ENCODE measurements around the gene CARS1.

Gene CARS1

DNA sequence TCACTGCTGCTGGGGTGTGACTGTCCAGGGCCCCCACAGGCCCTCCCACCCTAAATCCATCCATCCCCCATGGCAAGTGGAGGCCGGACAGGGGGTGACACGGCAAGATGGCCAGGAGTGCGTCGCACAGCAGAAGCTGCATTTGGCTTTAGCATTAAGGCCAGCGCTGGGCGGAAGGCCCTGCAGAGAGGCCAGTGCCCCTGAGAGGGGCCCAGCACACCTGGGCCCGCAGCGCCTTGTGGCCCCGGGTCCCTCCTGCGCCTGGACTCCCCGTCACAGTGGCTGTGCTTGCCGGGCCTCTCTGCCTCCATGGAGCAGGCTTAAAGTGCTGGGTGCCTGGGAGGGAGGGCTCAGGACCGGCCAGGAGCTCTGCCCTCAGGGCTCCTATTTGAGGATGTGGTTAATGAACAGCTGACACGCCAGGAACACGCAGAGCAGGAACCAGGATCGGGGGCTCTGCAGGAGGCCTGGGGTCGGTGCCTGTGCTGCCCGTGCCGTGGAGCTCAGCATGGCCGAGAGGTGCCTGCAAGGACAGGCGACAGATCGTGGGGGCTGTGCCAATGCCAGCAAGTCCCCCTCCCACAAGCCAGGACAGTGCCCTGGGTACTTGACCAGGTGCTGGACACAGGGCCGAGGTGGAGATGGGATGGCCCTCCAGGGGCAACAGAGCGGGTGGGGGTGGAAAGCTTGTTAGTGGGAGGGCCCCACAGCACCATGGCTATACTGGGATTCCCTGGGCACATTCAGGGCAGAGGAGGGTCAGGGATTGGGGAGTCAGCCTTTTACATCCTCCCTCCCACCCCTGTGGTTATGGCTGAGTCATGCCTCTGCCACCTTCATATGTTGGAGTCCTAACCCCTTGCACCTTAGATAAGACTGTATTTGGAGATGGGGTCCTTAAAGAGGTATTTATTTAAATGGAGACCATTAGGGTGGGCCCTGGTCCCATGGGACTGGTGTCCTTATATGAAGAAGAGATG is 30.9 kb upstream of the CARS1 start:
- H3K4me2 ChIP-seq (ENCODE audit: low read depth, low read length, poor library complexity, severe bottlenecking), result no peak overlapping the region
- H3K36me3 ChIP-seq (ENCODE audit: low read length), result no peaks in the 10 kb centered on the region
- H3K9ac ChIP-seq (ENCODE audit: low read length), result no peak overlapping the region
- no peak overlapping the region for H3K4me3 ChIP-seq (ENCODE audit: insufficient read depth, low read length, poor library complexity, severe bottlenecking)
- no peaks in the 10 kb centered on the region for H3F3A ChIP-seq (ENCODE audit: insufficient read depth)
- H3K9me2 ChIP-seq (replicated peaks; ENCODE audit: insufficient read depth, low read length), result no peaks in the 10 kb centered on the region
- TF ChIP-seq, protein P1, sequence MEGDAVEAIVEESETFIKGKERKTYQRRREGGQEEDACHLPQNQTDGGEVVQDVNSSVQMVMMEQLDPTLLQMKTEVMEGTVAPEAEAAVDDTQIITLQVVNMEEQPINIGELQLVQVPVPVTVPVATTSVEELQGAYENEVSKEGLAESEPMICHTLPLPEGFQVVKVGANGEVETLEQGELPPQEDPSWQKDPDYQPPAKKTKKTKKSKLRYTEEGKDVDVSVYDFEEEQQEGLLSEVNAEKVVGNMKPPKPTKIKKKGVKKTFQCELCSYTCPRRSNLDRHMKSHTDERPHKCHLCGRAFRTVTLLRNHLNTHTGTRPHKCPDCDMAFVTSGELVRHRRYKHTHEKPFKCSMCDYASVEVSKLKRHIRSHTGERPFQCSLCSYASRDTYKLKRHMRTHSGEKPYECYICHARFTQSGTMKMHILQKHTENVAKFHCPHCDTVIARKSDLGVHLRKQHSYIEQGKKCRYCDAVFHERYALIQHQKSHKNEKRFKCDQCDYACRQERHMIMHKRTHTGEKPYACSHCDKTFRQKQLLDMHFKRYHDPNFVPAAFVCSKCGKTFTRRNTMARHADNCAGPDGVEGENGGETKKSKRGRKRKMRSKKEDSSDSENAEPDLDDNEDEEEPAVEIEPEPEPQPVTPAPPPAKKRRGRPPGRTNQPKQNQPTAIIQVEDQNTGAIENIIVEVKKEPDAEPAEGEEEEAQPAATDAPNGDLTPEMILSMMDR (IDR thresholded peaks at IDR 0.05; ENCODE audit: insufficient read depth, low read length, poor library complexity, severe bottlenecking), result no peak
- no peak for TF ChIP-seq EZH2phosphoT487 (conservative IDR thresholded peaks at IDR 0.05; ENCODE audit: low read length)
- H4K20me1 ChIP-seq (ENCODE audit: low read depth, low read length), result no peaks in the 10 kb centered on the region
- no peak overlapping the region for H2AFZ ChIP-seq (ENCODE audit: low read depth, low read length, severe bottlenecking)
- no peaks in the 10 kb centered on the region for H3K27me3 ChIP-seq (ENCODE audit: low read length)
- H3K9me3 ChIP-seq (ENCODE audit: insufficient read depth, low read length), result no peaks in the 10 kb centered on the region
- H3K27ac ChIP-seq (ENCODE audit: low read depth, low read length), result no peak overlapping the region
- H3K79me2 ChIP-seq (ENCODE audit: insufficient read depth, low read length), result no peaks in the 10 kb centered on the region

DNA sequence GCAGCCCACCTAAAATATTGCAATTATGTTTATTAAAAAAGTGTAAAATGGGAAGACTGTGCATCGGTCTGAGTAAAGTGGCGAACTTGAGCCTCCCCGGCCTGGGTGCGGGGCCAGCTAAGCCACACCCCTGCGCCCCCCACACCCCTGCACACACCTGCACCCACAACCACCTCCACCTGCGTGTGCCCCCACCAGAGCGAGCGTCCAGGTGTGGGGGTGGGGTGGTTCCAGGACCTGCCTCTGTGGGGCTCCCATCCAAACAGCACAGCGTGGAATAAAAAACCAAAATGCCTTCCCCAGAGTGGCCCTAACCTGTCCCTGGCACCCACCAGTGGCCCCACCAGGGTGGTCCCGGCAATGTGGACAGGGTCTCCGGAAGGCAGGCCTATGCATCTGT is 30.1 kb upstream of the CARS1 start:
- Histone ChIP-seq H3K9me3 (ENCODE audit: insufficient read depth, low read length) (no peaks in the 10 kb centered on the region), H3K27ac (ENCODE audit: low read depth, low read length) (no peak overlapping the region), H3K79me2 (ENCODE audit: insufficient read depth, low read length) (no peaks in the 10 kb centered on the region), H3K27me3 (ENCODE audit: low read length) (no peaks in the 10 kb centered on the region), H3K4me2 (ENCODE audit: low read depth, low read length, poor library complexity, severe bottlenecking) (no peak overlapping the region), H3K9ac (ENCODE audit: low read length) (no peak overlapping the region), H3K9me2 (replicated peaks; ENCODE audit: insufficient read depth, low read length) (no peaks in the 10 kb centered on the region), H3K4me3 (ENCODE audit: insufficient read depth, low read length, poor library complexity, severe bottlenecking) (no peak overlapping the region), H3K36me3 (ENCODE audit: low read length) (no peaks in the 10 kb centered on the region), H2AFZ (ENCODE audit: low read depth, low read length, severe bottlenecking) (no peak overlapping the region), H4K20me1 (ENCODE audit: low read depth, low read length) (no peaks in the 10 kb centered on the region), H3F3A (ENCODE audit: insufficient read depth) (no peaks in the 10 kb centered on the region)
- TF ChIP-seq EZH2phosphoT487 (conservative IDR thresholded peaks at IDR 0.05; ENCODE audit: low read length), result no peak
- TF ChIP-seq, protein P1 (IDR thresholded peaks at IDR 0.05; ENCODE audit: insufficient read depth, low read length, poor library complexity, severe bottlenecking), result no peak

DNA sequence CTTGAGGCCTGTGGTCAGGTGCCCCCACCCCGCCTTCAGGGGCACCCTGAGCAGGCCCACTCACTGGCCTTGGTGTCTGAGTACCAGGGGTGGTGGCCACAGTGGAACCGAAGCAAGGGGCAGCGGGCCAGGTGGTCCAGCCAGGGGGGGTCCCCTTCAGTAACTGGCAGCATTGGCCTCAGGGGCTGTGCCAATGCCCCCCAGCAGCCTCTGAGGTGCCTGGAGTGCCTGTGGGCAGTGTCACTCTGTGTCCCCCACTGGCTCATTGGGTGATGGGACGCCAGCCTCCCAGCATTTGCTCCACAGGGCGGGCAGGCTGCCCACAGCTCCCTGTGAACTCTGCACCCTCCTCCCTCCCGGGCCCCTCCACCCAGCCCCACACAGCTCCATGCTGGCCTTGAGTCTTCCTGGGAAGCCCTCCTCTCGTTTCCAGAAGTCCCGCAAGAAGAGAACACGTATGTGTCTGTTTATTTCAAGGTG is 29.5 kb upstream of the CARS1 start:
- Histone ChIP-seq H3K27ac (ENCODE audit: low read depth, low read length) (no peak overlapping the region), H3K4me2 (ENCODE audit: low read depth, low read length, poor library complexity, severe bottlenecking) (no peak overlapping the region)

More for the DNA sequence above, 29.5 kb upstream of the CARS1 start:
- Histone ChIP-seq H3F3A (ENCODE audit: insufficient read depth) (no peaks in the 10 kb centered on the region), H2AFZ (ENCODE audit: low read depth, low read length, severe bottlenecking) (no peak overlapping the region), H3K36me3 (ENCODE audit: low read length) (no peaks in the 10 kb centered on the region), H3K27me3 (ENCODE audit: low read length) (no peaks in the 10 kb centered on the region), H3K9ac (ENCODE audit: low read length) (no peak overlapping the region), H3K79me2 (ENCODE audit: insufficient read depth, low read length) (no peaks in the 10 kb centered on the region), H3K9me2 (replicated peaks; ENCODE audit: insufficient read depth, low read length) (no peaks in the 10 kb centered on the region), H3K9me3 (ENCODE audit: insufficient read depth, low read length) (no peaks in the 10 kb centered on the region), H3K4me3 (ENCODE audit: insufficient read depth, low read length, poor library complexity, severe bottlenecking) (no peak overlapping the region), H4K20me1 (ENCODE audit: low read depth, low read length) (no peaks in the 10 kb centered on the region)
- TF ChIP-seq EZH2phosphoT487 (conservative IDR thresholded peaks at IDR 0.05; ENCODE audit: low read length), result no peak
- TF ChIP-seq, protein P1 (IDR thresholded peaks at IDR 0.05; ENCODE audit: insufficient read depth, low read length, poor library complexity, severe bottlenecking), result no peak
